ENCODE results near the gene LSM7. TPM values are rescaled to one million over a fixed set of nuclear protein-coding genes. Genes with fewer than 3 reads are reported as not detected.

LSM7 gene
- total and polyA plus RNA-seq, 9 of the 15 experiments (the other 6 are each of a cell fraction or from before 2014, with no cell fraction given): 40.5 to 690 (median 265) TPM

DNA sequence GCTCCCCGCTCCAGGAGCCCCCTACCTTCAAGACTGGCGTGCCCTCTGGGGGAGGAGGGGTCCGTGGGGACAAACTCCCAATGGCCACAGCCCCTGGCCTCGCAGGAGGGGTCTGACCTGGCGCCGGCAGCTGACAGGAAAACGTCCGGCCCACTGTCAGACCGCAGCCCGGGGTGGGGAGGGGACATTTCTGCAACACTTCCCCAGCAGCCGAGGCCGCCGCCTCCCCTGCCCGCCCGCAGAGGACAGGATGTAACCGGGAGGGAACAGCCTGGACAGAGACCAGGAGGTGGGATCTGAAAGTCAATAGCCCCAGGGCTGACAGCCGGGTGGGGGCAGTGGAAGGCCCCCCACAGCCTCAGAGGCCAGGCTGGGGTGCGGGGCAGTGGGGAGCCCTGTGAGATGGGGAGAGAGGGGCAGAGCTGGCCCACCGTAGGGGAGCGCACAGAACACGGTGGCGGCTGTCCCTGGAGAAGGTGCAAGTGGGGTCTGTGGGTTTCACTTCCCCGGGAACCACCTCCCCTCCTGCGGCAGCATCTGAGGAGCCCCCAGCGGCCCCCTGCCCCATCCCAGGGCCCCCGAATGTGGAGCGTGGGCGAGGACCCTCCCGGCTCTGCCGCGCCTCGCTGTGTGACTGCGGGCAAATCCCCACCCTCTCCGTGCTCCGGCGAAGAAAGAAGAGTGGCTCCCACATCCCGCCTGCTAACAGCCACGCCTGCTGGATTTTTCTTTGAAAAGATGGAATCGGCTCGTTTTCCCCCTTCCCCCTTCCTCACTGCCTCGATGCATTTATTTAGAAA is 46.1 kb downstream of the LSM7 start, which contains the start of gene PEAK3 (continued):
- peak; percentile 46; the same call in 1 of the 2 replicates for TF ChIP-seq ZBTB33 (CRISPR knock-in tag; IDR thresholded peaks at IDR 0.05)
- TF ChIP-seq PHF8 (IDR thresholded peaks at IDR 0.05; ENCODE audit: borderline replicate concordance, low read length): peak; percentile 27; the same call in 1 of the 2 replicates
- TF ChIP-seq, protein P1, sequence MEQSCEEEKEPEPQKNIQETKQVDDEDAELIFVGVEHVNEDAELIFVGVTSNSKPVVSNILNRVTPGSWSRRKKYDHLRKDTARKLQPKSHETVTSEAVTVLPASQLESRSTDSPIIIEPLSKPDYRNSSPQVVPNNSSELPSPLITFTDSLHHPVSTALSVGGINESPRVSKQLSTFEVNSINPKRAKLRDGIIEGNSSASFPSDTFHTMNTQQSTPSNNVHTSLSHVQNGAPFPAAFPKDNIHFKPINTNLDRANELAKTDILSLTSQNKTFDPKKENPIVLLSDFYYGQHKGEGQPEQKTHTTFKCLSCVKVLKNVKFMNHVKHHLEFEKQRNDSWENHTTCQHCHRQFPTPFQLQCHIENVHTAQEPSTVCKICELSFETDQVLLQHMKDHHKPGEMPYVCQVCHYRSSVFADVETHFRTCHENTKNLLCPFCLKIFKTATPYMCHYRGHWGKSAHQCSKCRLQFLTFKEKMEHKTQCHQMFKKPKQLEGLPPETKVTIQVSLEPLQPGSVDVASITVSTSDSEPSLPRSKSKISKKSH (CRISPR knock-in tag; IDR thresholded peaks at IDR 0.05): no peak
- TF ChIP-seq HDAC3 (IDR thresholded peaks at IDR 0.05; ENCODE audit: borderline replicate concordance, partially characterized antibody): no peak
- TF ChIP-seq ETV1 (tag; conservative IDR thresholded peaks at IDR 0.05; ENCODE audit: low read depth): peak; percentile 44; the same call in 1 of the 2 replicates
- no peak for TF ChIP-seq PTTG1 (tag; IDR thresholded peaks at IDR 0.05; ENCODE audit: low read depth)
- no peak for TF ChIP-seq KDM2B (CRISPR knock-in tag; IDR thresholded peaks at IDR 0.05)
- TF ChIP-seq, protein P2, sequence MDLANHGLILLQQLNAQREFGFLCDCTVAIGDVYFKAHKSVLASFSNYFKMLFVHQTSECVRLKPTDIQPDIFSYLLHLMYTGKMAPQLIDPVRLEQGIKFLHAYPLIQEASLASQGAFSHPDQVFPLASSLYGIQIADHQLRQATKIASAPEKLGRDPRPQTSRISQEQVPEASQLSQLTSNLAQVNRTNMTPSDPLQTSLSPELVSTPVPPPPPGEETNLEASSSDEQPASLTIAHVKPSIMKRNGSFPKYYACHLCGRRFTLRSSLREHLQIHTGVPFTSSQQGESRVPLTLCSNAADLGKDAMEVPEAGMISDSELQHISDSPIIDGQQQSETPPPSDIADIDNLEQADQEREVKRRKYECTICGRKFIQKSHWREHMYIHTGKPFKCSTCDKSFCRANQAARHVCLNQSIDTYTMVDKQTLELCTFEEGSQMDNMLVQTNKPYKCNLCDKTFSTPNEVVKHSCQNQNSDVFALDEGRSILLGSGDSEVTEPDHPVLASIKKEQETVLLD (IDR thresholded peaks at IDR 0.05): no peak
- no peak for TF ChIP-seq CEBPG (CRISPR knock-in tag; IDR thresholded peaks at IDR 0.05)
- no peak for TF ChIP-seq CEBPG (tag; conservative IDR thresholded peaks at IDR 0.05 in 1 of 2, IDR thresholded peaks at IDR 0.05 in 1 of 2)
- no peak for TF ChIP-seq SMAD2 (IDR thresholded peaks at IDR 0.05; ENCODE audit: low read depth, low read length)
- TF ChIP-seq HDAC8 (tag; IDR thresholded peaks at IDR 0.05): no peak
- TF ChIP-seq SIN3B (IDR thresholded peaks at IDR 0.05; ENCODE audit: low read depth): no peak
- no peak for TF ChIP-seq ATF1 (CRISPR knock-in tag; IDR thresholded peaks at IDR 0.05)
- 0 out of 2 replicates have a peak, but pooled peaks have one; percentile 21 for TF ChIP-seq ATF1 (tag; IDR thresholded peaks at IDR 0.05)

Data from K562 (cell line).